H1 (cell line): ENCODE results near the gene SRSF9. TPM values are rescaled to one million over a fixed set of nuclear protein-coding genes. Genes with fewer than 3 reads are reported as not detected.

Experiments used
- CTCF ChIA-PET: fragments of 300-600 bp; sonication (Branson Sonifier 250); formaldehyde crosslinking; loops from one replicate; lab custom pipeline; 2021; ENCODE audit not compliant: partially characterized antibody; lab: Charles Lee
- POLR2A ChIA-PET: fragments of 300-600 bp; sonication (Branson Sonifier 250); formaldehyde crosslinking; loops from one replicate; lab custom pipeline; 2021; ENCODE audit warnings: inconsistent platforms; ENCODE audit not compliant: partially characterized antibody; lab: Charles Lee
- DNase-seq, 2 experiments: peaks; one replicate each; pipeline versions ENCODE4 v3.0.0 to v3.0.0-alpha.2; 2010 to 2022; ENCODE audit warnings: low spot score in 2 of 2, low read depth in 1 of 2, mixed read lengths in 1 of 2
- FAIRE-seq: peaks from 2 replicates; lab custom pipeline; 2011; peaks lifted over from hg19 to GRCh38; lab: Jason Lieb, UNC
- H2AFZ ChIP-seq: 2 replicates; pipeline ENCODE4 v1.8.1; 2012; ENCODE audit warnings: low read length, inconsistent platforms
- H2AK5ac ChIP-seq: 2 replicates; pipeline ENCODE4 v1.6.1; 2013; ENCODE audit warnings: low read depth, low read length
- H2BK120ac ChIP-seq: replicated peaks from 2 replicates; pipeline ENCODE3; 2013; ENCODE audit warnings: low read depth, low read length, inconsistent platforms
- H2BK12ac ChIP-seq: 2 replicates; pipeline ENCODE4 v1.6.1; 2013; ENCODE audit warnings: low read depth, low read length
- H2BK15ac ChIP-seq: 2 replicates; pipeline ENCODE4 v1.6.1; 2013; ENCODE audit warnings: low read length
- H2BK20ac ChIP-seq: 2 replicates; pipeline ENCODE4 v1.6.1; 2013; ENCODE audit warnings: low read length
- H2BK5ac ChIP-seq: 2 replicates; pipeline ENCODE4 v1.6.1; 2013; ENCODE audit warnings: low read depth, low read length
- H3K14ac ChIP-seq: 2 replicates; pipeline ENCODE4 v1.6.1; 2013; ENCODE audit warnings: inconsistent platforms; ENCODE audit not compliant: insufficient read length
- H3K18ac ChIP-seq: 2 replicates; pipeline ENCODE4 v1.6.1; 2013; ENCODE audit warnings: low read length; ENCODE audit errors: extremely low read depth
- H3K23ac ChIP-seq: 2 replicates; pipeline ENCODE4 v1.6.1; 2013; ENCODE audit warnings: inconsistent platforms; ENCODE audit not compliant: insufficient read length
- H3K23me2 ChIP-seq: 2 replicates; pipeline ENCODE4 v1.6.1; 2013; ENCODE audit warnings: low read depth, low read length
- H3K27ac ChIP-seq: 2 replicates; pipeline ENCODE4 v1.6.1; 2011; ENCODE audit warnings: low read depth, low read length, inconsistent platforms
- H3K27me3 ChIP-seq, 4 experiments: replicated peaks in 1 of 4; 1 replicate in 1 of 4; 2 replicates in 3 of 4; pipeline versions ENCODE4 v1.6.1 to v1.8.1; 2011 to 2013; ENCODE audit warnings: low read length in 3 of 4, mild to moderate bottlenecking in 3 of 4, inconsistent platforms in 2 of 4, mixed read lengths in 2 of 4, moderate library complexity in 1 of 4; ENCODE audit not compliant: control insufficient read depth in 3 of 4, insufficient read depth in 3 of 4; ENCODE audit errors: extremely low read depth in 1 of 4
- H3K36me3 ChIP-seq, 4 experiments: 2 replicates each; pipeline versions ENCODE4 v1.6.1 to v1.8.1; 2011 to 2013; ENCODE audit warnings: mild to moderate bottlenecking in 4 of 4, low read length in 3 of 4, moderate library complexity in 2 of 4, control low read depth in 1 of 4, inconsistent platforms in 1 of 4; ENCODE audit not compliant: insufficient read depth in 4 of 4, control insufficient read depth in 2 of 4
- H3K4ac ChIP-seq: replicated peaks from 2 replicates; pipeline ENCODE3; 2013; ENCODE audit warnings: low read length, low read depth, mixed read lengths, inconsistent platforms; ENCODE audit not compliant: insufficient read length
- H3K4me1 ChIP-seq, 4 experiments: replicated peaks in 1 of 4; 1 replicate in 1 of 4; 2 replicates in 3 of 4; pipeline versions ENCODE4 v1.6.1 to v1.8.1; 2011 to 2013; ENCODE audit warnings: low read length in 3 of 4, inconsistent platforms in 2 of 4, mixed read lengths in 1 of 4; ENCODE audit not compliant: insufficient read depth in 4 of 4, control insufficient read depth in 3 of 4
- H3K4me2 ChIP-seq, 2 experiments: 2 replicates each; pipeline versions ENCODE4 v1.6.1 to v1.8.1; 2011 to 2013; ENCODE audit warnings: low read depth in 2 of 2, low read length in 2 of 2, control low read depth in 1 of 2, inconsistent platforms in 1 of 2, mild to moderate bottlenecking in 1 of 2; ENCODE audit not compliant: insufficient read depth in 1 of 2
- H3K4me3 ChIP-seq, 4 experiments: fragments of 200-600, 300-600 bp in 1 of 4; sonication (generic), shearing (Covaris generic), sonication (Bioruptor Twin) in 1 of 4; 2 replicates each; pipeline versions ENCODE4 v1.5.1 to v1.8.1; 2011 to 2016; ENCODE audit warnings: low read length in 4 of 4, low read depth in 3 of 4, control low read depth in 2 of 4, inconsistent platforms in 2 of 4, mild to moderate bottlenecking in 2 of 4, mixed read lengths in 1 of 4, moderate library complexity in 1 of 4; ENCODE audit not compliant: insufficient read depth in 2 of 4; ENCODE audit errors: extremely low read depth in 1 of 4
- H3K56ac ChIP-seq: replicated peaks from 2 replicates; pipeline ENCODE3; 2013; ENCODE audit warnings: low read depth, mild to moderate bottlenecking, mixed read lengths, low read length, inconsistent platforms; ENCODE audit not compliant: insufficient read length
- H3K79me1 ChIP-seq: 2 replicates; pipeline ENCODE4 v1.6.1; 2013; ENCODE audit warnings: low read depth, low read length, control low read depth
- H3K79me2 ChIP-seq, 2 experiments: 2 replicates each; pipeline versions ENCODE4 v1.6.1 to v1.8.1; 2012 to 2013; ENCODE audit warnings: low read length in 2 of 2, mild to moderate bottlenecking in 2 of 2, inconsistent platforms in 1 of 2; ENCODE audit not compliant: insufficient read depth in 2 of 2, control insufficient read depth in 1 of 2
- H3K9ac ChIP-seq, 4 experiments: replicated peaks in 1 of 4; 1 replicate in 1 of 4; 2 replicates in 3 of 4; pipeline versions ENCODE4 v1.6.1 to v1.8.1; 2011 to 2013; ENCODE audit warnings: low read depth in 3 of 4, low read length in 3 of 4, control low read depth in 2 of 4, mild to moderate bottlenecking in 2 of 4, moderate library complexity in 2 of 4, inconsistent platforms in 1 of 4; ENCODE audit errors: extremely low read depth in 1 of 4
- H3K9me3 ChIP-seq, 2 experiments: 2 replicates each; pipeline versions ENCODE4 v1.6.1 to v1.8.1; 2012 to 2013; ENCODE audit warnings: mild to moderate bottlenecking in 2 of 2, moderate library complexity in 2 of 2, control low read depth in 1 of 2, inconsistent platforms in 1 of 2, low read depth in 1 of 2, low read length in 1 of 2, mixed read lengths in 1 of 2; ENCODE audit not compliant: insufficient read depth in 2 of 2
- H4K20me1 ChIP-seq, 2 experiments: replicated peaks in 1 of 2; 2 replicates each; pipeline versions ENCODE3 to v1.8.1; 2011 to 2013; ENCODE audit warnings: inconsistent platforms in 2 of 2, low read length in 2 of 2, mild to moderate bottlenecking in 1 of 2; ENCODE audit not compliant: insufficient read depth in 2 of 2, control insufficient read depth in 1 of 2
- H4K5ac ChIP-seq: 2 replicates; pipeline ENCODE4 v1.6.1; 2013; ENCODE audit warnings: low read length, low read depth, mixed read lengths, inconsistent platforms; ENCODE audit not compliant: insufficient read length
- H4K8ac ChIP-seq: 2 replicates; pipeline ENCODE4 v1.8.0; 2013; ENCODE audit warnings: mild to moderate bottlenecking, moderate library complexity, low read length, inconsistent platforms; ENCODE audit not compliant: insufficient read depth; ENCODE audit errors: extremely low read depth
- H4K91ac ChIP-seq: replicated peaks from 2 replicates; pipeline ENCODE3; 2013; ENCODE audit warnings: low read length, mixed read lengths, inconsistent platforms; ENCODE audit not compliant: insufficient read length
- BACH1 ChIP-seq: IDR thresholded peaks from 2 replicates; pipeline ENCODE4 v1.6.1; 2012; ENCODE audit warnings: low read length, improper control_type of control experiment
- CBX5 ChIP-seq: fragments of 300-800, 300-1000 bp; sonication (generic); IDR thresholded peaks from 2 replicates; pipeline ENCODE4 v1.7.1; 2016; ENCODE audit warnings: antibody characterized with exemption, low read length, low read depth
- HDAC2 ChIP-seq, 2 experiments: fragments of 300-600 bp in 1 of 2; sonication (generic) in 1 of 2; IDR thresholded peaks; 2 replicates each; pipeline ENCODE4 v1.6.1; 2011 to 2012; ENCODE audit warnings: low read depth in 2 of 2, low read length in 2 of 2, mild to moderate bottlenecking in 2 of 2, moderate library complexity in 2 of 2, borderline replicate concordance in 1 of 2, inconsistent platforms in 1 of 2
- PHF8 ChIP-seq: fragments of 200-600 bp; sonication (generic); conservative IDR thresholded peaks from 2 replicates; pipeline ENCODE4 v1.7.1; 2012; ENCODE audit warnings: low read depth, mild to moderate bottlenecking, inconsistent platforms, low read length, moderate library complexity
- RBBP5 ChIP-seq: IDR thresholded peaks from 2 replicates; pipeline ENCODE4 v1.7.1; 2012; ENCODE audit warnings: low read depth, mild to moderate bottlenecking, inconsistent platforms, low read length, moderate library complexity, borderline replicate concordance
- TAF7 ChIP-seq: optimal IDR thresholded peaks from 2 replicates; pipeline ENCODE3; 2011; ENCODE audit warnings: low read depth, mild to moderate bottlenecking, inconsistent platforms, low read length, moderate library complexity, borderline replicate concordance
- YY1 ChIP-seq: IDR thresholded peaks from 2 replicates; pipeline ENCODE4 v1.6.1; 2011; ENCODE audit warnings: low read depth, mild to moderate bottlenecking, low read length
- WGBS, 2 experiments: shearing (Covaris generic) in 1 of 2; methylation state at CpG; one replicate each; pipeline versions ENCODE4 v1.1.6 to v1.1.7; 2013 to 2015; ENCODE audit warnings: low lambda C conversion rate in 2 of 2, mixed read lengths in 2 of 2, inconsistent platforms in 1 of 2, low coverage in 1 of 2, missing lambda C conversion rate in 1 of 2; ENCODE audit not compliant: insufficient replicate concordance in 2 of 2, insufficient coverage in 1 of 2, insufficient read length in 1 of 2; ENCODE audit errors: extremely low coverage in 1 of 2, missing lambda C conversion rate in 1 of 2; 5-methylcytosine and 5-hydroxymethylcytosine counted together
- polyA plus RNA-seq, 7 experiments: library from polyadenylated mRNA; depleted of rRNA in 3 of 7; stranded (reverse) in 5 of 7; unstranded in 2 of 7; fragments of >200 nt in 5 of 7; fragments of 200-250 nt in 2 of 7; gene quantifications; 1 replicate in 5 of 7; 2 replicates in 1 of 7; 4 replicates in 1 of 7; pipeline versions ENCODE4 v1.2.1 to v1.2.3, GENCODE V29; 2011 to 2013; ENCODE audit warnings: missing spikeins in 2 of 7, mixed read lengths in 2 of 7
- total RNA-seq: library from RNA; stranded (reverse); fragmentation: NEBNext Ultra II Directional; extraction: Animal tissue kit (Norgen Biotek cat#: 25700); gene quantifications from 2 replicates; pipeline ENCODE4 v1.2.1, GENCODE V29; 2021

The SRSF9 gene
- total and polyA plus RNA-seq, 2 of the 8 experiments (the other 6 are each of a cell fraction or from before 2014, with no cell fraction given), result 172 to 304 TPM

DNA sequence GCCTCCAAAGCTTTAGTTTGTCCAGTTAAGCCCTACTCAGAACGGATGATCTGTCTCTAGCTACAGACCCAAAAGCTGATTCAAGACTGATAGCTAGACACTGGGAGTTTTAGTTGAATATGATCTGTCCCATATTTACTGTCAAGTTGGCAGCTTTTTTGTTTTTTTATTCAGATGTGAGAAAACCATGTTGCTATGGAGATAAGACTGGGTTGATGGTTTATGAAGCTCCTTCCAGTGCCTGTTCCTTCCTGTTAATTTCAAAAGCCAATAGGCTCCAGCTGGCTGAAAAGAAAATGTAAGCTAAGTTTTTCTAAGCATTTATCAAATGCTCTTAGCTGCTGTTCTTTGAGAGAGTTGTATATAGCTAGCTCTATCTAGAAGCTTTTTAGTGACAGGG lies 31.0 kb upstream of the SRSF9 start:
- peaks cover 12 to 13% of the 10 kb centered on the region in 2 experiments for H4K20me1 ChIP-seq
- no peak overlapping the region for H2BK5ac ChIP-seq
- peaks cover 5 to 10% (median 7%) of the 10 kb centered on the region in 4 experiments; a peak in 5 of 7 replicates for H3K4me1 ChIP-seq
- H3K23ac ChIP-seq, result no peak overlapping the region
- no peak overlapping the region for H3K18ac ChIP-seq
- H4K91ac ChIP-seq, result no peak overlapping the region
- DNase-seq (no peak), FAIRE-seq (no peak)
- WGBS, 2 experiments, result 83% methylated on average over 1 of the region's 1 CpG; no CpG with 5 or more reads in 1 of the 2 experiments
- H2BK20ac ChIP-seq, result no peak overlapping the region
- H3K4ac ChIP-seq, result no peak overlapping the region
- no peak overlapping the region for H3K4me2 ChIP-seq
- H3K79me2 ChIP-seq, result peaks cover 16 to 20% of the 10 kb centered on the region in 2 experiments
- peaks cover 6% of the 10 kb centered on the region; the same call in 1 of the 2 replicates for H3K23me2 ChIP-seq
- POLR2A ChIA-PET, result interaction anchor here (1.0 to 10.1 kb wide), 9 partner anchors 9 to 43 kb away, joined by 3 to 78 read pairs (median 5); partner anchors contain the start of genes COQ5 and RNF10
- H4K5ac ChIP-seq, result no peak overlapping the region
- H3K79me1 ChIP-seq, result no peaks in the 10 kb centered on the region
- H2AK5ac ChIP-seq, result no peak overlapping the region
- H2BK120ac ChIP-seq, result no peak overlapping the region
- CTCF ChIA-PET, result interaction anchor here (0.6 to 1.3 kb wide), 6 partner anchors 11 to 82 kb away, joined by 3 to 4 read pairs (median 4); no protein-coding TSS in a partner anchor
- no peaks in the 10 kb centered on the region for H3K9me3 ChIP-seq
- H3K27me3 ChIP-seq, result no peaks in the 10 kb centered on the region
- H3K27ac ChIP-seq, result no peak overlapping the region
- no peak overlapping the region for H2AFZ ChIP-seq
- peaks cover 4 to 29% (median 17%) of the 10 kb centered on the region in 4 experiments; a peak in 7 of 8 replicates for H3K36me3 ChIP-seq
- H2BK12ac ChIP-seq, result no peak overlapping the region
- H3K4me3 ChIP-seq, result no peak overlapping the region
- H3K9ac ChIP-seq, result no peak overlapping the region
- no peak overlapping the region for H3K14ac ChIP-seq
- no peak overlapping the region for H2BK15ac ChIP-seq
- H4K8ac ChIP-seq, result no peak overlapping the region
- H3K56ac ChIP-seq, result no peak overlapping the region
- TF ChIP-seq BACH1, result no peak
- no peak for TF ChIP-seq TAF7
- no peak for TF ChIP-seq HDAC2 (IDR thresholded peaks at IDR 0.05; ENCODE audit: borderline replicate concordance in 1 of 2, low read depth in 2 of 2, low read length in 2 of 2)
- TF ChIP-seq YY1, result no peak
- TF ChIP-seq RBBP5, result no peak
- no peak for TF ChIP-seq CBX5
- no peak for TF ChIP-seq PHF8
